Caco-2 (cell line): Measurements from ENCODE around the gene ISG20L2. TPM values are rescaled to one million over a fixed set of nuclear protein-coding genes. Genes with fewer than 3 reads are reported as not detected.

Experiments
- BruUV-seq: library from RNA; stranded (reverse); fragments of 400-500 nt; replicated peaks from 2 replicates; lab custom pipeline; 2021; lab: Mats Ljungman, UMichigan
- CTCF ChIA-PET: fragments of 300-600 bp; sonication (Branson Sonifier 250); formaldehyde crosslinking; loops from one replicate; lab custom pipeline; 2022; ENCODE audit warnings: antibody characterized with exemption; lab: Charles Lee
- POLR2A ChIA-PET: fragments of 300-600 bp; sonication (Branson Sonifier 250); formaldehyde crosslinking; loops from one replicate; lab custom pipeline; 2022; ENCODE audit warnings: antibody characterized with exemption; lab: Charles Lee
- DNase-seq, 2 experiments: peaks; one replicate each; pipeline versions ENCODE4 v3.0.0 to v3.0.0-alpha.2; 2020 to 2022
- H3K27me3 ChIP-seq: replicated peaks from 2 replicates; pipeline ENCODE4 v1.6.0; 2011; ENCODE audit warnings: low read length; ENCODE audit not compliant: control insufficient read depth, insufficient read depth
- H3K36me3 ChIP-seq: 2 replicates; pipeline ENCODE4 v1.5.1; 2011; ENCODE audit warnings: low read length; ENCODE audit not compliant: control insufficient read depth, insufficient read depth
- H3K4me1 ChIP-seq: fragments of 250-450 bp; sonication (Bioruptor Pico); 2 replicates; pipeline ENCODE4 v1.5.1; 2020; ENCODE audit warnings: mild to moderate bottlenecking
- H3K4me3 ChIP-seq: 2 replicates; pipeline ENCODE4 v1.5.1; 2011; ENCODE audit warnings: low read depth, mild to moderate bottlenecking, control low read depth, low read length
- H3K9me3 ChIP-seq: fragments of 250-450 bp; sonication (Bioruptor Pico); 2 replicates; pipeline ENCODE4 v1.5.1; 2020; ENCODE audit warnings: mild to moderate bottlenecking, moderate library complexity
- H3K27ac Mint-ChIP-seq: one replicate; pipeline ENCODE4 v1.8.0; 2022; ENCODE audit warnings: mixed read lengths; ENCODE audit not compliant: unreplicated experiment
- H3K27me3 Mint-ChIP-seq: one replicate; pipeline ENCODE4 v1.8.0; 2022; ENCODE audit warnings: mixed read lengths; ENCODE audit not compliant: insufficient read depth, unreplicated experiment
- H3K36me3 Mint-ChIP-seq: one replicate; pipeline ENCODE4 v1.8.0; 2022; ENCODE audit warnings: mild to moderate bottlenecking, mixed read lengths; ENCODE audit not compliant: insufficient read depth, unreplicated experiment
- H3K4me1 Mint-ChIP-seq: one replicate; pipeline ENCODE4 v1.8.0; 2022; ENCODE audit warnings: low read depth, mixed read lengths; ENCODE audit not compliant: unreplicated experiment
- H3K4me3 Mint-ChIP-seq: one replicate; pipeline ENCODE4 v1.8.0; 2022; ENCODE audit warnings: mild to moderate bottlenecking, moderate library complexity, mixed read lengths; ENCODE audit not compliant: unreplicated experiment
- H3K9me3 Mint-ChIP-seq: one replicate; pipeline ENCODE4 v1.8.0; 2022; ENCODE audit warnings: mixed read lengths; ENCODE audit not compliant: unreplicated experiment
- intact Hi-C: fragments of 100-400 bp; cut with micrococcal nuclease; formaldehyde crosslinking; loops from one replicate; pipeline ENCODE4 v1.10.0; 2022; ENCODE audit not compliant: unreplicated experiment
- total RNA-seq: library from RNA; stranded (reverse); gene quantifications from 2 replicates; pipeline ENCODE4 v1.2.3, GENCODE V29; 2022
- TF ChIP-seq, protein P1 (sequence below), 2 experiments: fragments of 200-600 bp in 1 of 2; IDR thresholded peaks; 1 replicate in 1 of 2; 2 replicates in 1 of 2; pipeline versions ENCODE4 v1.5.1 to v1.8.0; 2011 to 2022; ENCODE audit warnings: antibody characterized with exemption in 1 of 2, control low read depth in 1 of 2, inconsistent platforms in 1 of 2, low read depth in 1 of 2, low read length in 1 of 2, mild to moderate bottlenecking in 1 of 2, moderate library complexity in 1 of 2; ENCODE audit not compliant: insufficient read depth in 1 of 2, severe bottlenecking in 1 of 2, unreplicated experiment in 1 of 2

The ISG20L2 gene
- total RNA-seq, 1 experiment from 2014 or later, result 42.3 TPM

DNA sequence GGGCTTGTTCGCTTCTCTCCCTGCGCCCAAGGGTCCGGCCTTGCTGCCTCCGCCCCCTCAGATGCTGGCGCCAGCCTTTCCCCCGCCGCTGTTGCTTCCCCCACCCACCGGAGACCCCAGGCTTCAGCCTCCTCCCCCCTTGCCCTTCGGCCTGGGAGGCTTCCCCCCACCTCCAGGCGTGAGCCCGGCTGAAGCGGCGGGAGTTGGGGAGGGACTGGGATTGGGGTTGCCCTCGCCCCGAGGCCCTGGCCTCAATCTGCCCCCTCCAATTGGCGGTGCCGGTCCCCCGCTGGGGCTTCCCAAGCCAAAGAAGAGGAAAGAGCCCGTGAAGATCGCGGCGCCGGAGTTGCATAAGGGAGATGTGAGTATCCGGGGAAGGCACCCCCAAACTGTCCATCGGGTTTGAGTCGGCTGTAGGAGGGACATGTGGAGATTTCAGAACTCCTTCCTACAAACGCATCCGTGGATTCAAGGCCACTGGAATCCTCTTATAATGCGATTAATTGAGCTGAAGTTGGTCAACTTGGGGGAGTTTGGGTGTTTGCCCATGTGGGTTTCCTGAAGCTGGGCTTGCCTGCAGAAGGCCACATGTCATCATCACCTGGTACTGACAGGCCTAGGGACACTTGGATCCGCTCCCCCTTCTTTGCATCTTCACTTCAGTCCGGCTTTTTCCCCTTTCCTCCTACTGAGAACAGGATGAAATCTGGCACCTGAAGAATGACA, 39.5 kb upstream of the ISG20L2 start:
- peaks cover 12% of the 10 kb centered on the region; the same call in 1 of the 2 replicates for H3K4me1 ChIP-seq
- H3K4me3 ChIP-seq, result peak overlapping the region; percentile 93
- Mint-ChIP-seq H3K9me3 (no peaks in the 10 kb centered on the region), H3K4me3 (no peak overlapping the region), H3K36me3 (peaks cover 31% of the 10 kb centered on the region), H3K27ac (no peak overlapping the region), H3K4me1 (peaks cover 47% of the 10 kb centered on the region), H3K27me3 (no peaks in the 10 kb centered on the region)
- H3K36me3 ChIP-seq, result peaks cover 4% of the 10 kb centered on the region
- TF ChIP-seq, protein P1, sequence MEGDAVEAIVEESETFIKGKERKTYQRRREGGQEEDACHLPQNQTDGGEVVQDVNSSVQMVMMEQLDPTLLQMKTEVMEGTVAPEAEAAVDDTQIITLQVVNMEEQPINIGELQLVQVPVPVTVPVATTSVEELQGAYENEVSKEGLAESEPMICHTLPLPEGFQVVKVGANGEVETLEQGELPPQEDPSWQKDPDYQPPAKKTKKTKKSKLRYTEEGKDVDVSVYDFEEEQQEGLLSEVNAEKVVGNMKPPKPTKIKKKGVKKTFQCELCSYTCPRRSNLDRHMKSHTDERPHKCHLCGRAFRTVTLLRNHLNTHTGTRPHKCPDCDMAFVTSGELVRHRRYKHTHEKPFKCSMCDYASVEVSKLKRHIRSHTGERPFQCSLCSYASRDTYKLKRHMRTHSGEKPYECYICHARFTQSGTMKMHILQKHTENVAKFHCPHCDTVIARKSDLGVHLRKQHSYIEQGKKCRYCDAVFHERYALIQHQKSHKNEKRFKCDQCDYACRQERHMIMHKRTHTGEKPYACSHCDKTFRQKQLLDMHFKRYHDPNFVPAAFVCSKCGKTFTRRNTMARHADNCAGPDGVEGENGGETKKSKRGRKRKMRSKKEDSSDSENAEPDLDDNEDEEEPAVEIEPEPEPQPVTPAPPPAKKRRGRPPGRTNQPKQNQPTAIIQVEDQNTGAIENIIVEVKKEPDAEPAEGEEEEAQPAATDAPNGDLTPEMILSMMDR (IDR thresholded peaks at IDR 0.05; ENCODE audit: insufficient read depth in 1 of 2, low read depth in 1 of 2, low read length in 1 of 2, severe bottlenecking in 1 of 2, unreplicated experiment in 1 of 2), result no peak
- CTCF ChIA-PET, result interaction anchor here (0.6 to 1.4 kb wide), 6 partner anchors 16 to 78 kb away, joined by 3 to 13 read pairs (median 4); partner anchors contain the start of genes HDGF, ISG20L2, METTL25B and MRPL24
- H3K27me3 ChIP-seq, result no peaks in the 10 kb centered on the region
- H3K9me3 ChIP-seq, result no peaks in the 10 kb centered on the region
- POLR2A ChIA-PET, result interaction anchor here (0.5 to 2.6 kb wide), 9 partner anchors 16 to 1488 kb away, joined by 3 to 28 read pairs (median 9); partner anchors contain the start of genes HDGF, ISG20L2, METTL25B and MRPL24
- BruUV-seq, result no TSS peak
- intact Hi-C loops, result loop anchor here (1.0 kb wide), 5 partner anchors 17 to 79 kb away; partner anchors contain the start of genes HDGF, ISG20L2, METTL25B and MRPL24
- no peak for DNase-seq

DNA sequence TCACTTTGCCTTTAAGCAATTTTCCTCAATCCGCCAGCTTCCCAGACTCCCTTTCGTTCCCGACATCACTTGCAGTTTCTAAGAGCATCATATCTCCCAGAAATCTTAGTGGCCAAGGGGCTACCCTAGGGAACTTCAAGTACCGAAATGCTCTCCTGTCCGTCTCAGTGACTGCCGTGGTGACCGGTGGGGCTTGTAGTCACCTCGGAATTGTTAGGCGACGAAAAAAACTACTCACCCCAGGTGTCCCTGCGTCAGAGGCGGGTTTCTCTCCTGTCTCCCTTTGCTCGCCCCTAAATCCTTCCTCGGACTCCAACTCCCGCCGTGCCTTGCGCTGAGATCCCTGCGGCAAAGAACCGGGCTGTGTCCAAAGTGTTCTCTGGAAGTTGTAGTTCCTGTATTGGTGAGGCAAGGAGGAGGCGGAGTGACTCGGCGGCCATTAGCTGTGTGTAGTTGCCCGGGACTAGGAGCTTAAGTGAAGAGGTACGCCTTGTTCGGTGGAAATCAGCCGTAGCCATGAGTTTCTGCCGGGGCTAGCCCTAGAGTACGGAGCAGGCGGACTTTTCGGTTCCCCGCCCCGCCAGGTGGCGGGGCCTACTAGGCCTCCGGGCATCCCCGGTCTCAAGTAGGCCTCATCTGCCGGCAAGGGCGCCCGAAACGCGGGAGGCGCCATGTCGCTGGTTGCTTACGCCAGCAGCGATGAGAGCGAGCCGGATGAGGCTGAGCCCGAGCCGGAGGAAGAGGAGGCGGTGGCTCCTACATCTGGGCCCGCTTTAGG, 38.7 kb upstream of the ISG20L2 start, which contains the start of gene PRCC:
TSS of gene PRCC (plus strand) at position 435 of the 778 bp plus-strand sequence. CDS start at position 672, 237 bp downstream.
- Histone ChIP-seq H3K4me1 (peaks cover 8% of the 10 kb centered on the region; the same call in 1 of the 2 replicates), H3K36me3 (peaks cover 4% of the 10 kb centered on the region), H3K4me3 (peak within 1 kb of the TSS; percentile 93), H3K9me3 (no peaks in the 10 kb centered on the region), H3K27me3 (no peaks in the 10 kb centered on the region)
- Mint-ChIP-seq H3K4me3 (no peak within 1 kb of the TSS), H3K36me3 (peaks cover 27% of the 10 kb centered on the region), H3K9me3 (no peaks in the 10 kb centered on the region), H3K4me1 (peaks cover 39% of the 10 kb centered on the region), H3K27me3 (no peaks in the 10 kb centered on the region), H3K27ac (no peak within 1 kb of the TSS)
- DNase-seq, result peak; percentile 98 to 99
- POLR2A ChIA-PET, result interaction anchor here (0.5 to 2.6 kb wide), 10 partner anchors 9 to 1487 kb away, joined by 3 to 28 read pairs (median 8); partner anchors contain the start of genes HDGF, ISG20L2, METTL25B and MRPL24
- CTCF ChIA-PET, result interaction anchor here (0.6 to 1.4 kb wide), 8 partner anchors 15 to 78 kb away, joined by 3 to 13 read pairs (median 4); partner anchors contain the start of genes HDGF, ISG20L2, METTL25B and MRPL24
- TSS peak; percentile 39 for BruUV-seq
- intact Hi-C loops, result loop anchor here (1.0 kb wide), 5 partner anchors 16 to 78 kb away; partner anchors contain the start of genes HDGF, ISG20L2, METTL25B and MRPL24
- TF ChIP-seq, protein P1 (IDR thresholded peaks at IDR 0.05; ENCODE audit: insufficient read depth in 1 of 2, low read depth in 1 of 2, low read length in 1 of 2, severe bottlenecking in 1 of 2, unreplicated experiment in 1 of 2), result no peak
